ENCODE measurements around the gene TRPM3. TPM values are rescaled to one million over a fixed set of nuclear protein-coding genes. Genes with fewer than 3 reads are reported as not detected.

The TRPM3 gene
- total RNA-seq, 1 experiment from 2014 or later, result 5.4 TPM

DNA sequence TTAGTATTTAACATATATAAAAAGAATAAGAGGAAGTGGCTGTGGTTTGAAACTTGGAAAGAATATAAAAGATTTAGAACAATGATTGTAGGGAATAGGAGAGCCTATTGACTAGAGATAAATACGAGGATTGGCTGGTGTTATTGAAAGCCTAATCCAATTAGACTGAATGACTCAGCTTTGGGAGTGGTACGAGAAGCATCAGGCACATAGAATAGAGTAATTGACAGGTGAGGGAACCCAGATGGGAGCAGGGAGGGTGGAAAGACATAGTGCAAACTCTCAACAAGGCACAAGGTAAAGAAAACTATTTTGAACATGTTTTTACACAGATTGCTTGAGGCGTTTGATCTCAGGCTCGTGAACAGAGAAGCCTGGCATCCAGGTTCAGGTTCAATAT lies 368.1 kb downstream of the TRPM3 start:
- ChIA-PET POLR2A (no interaction called here), CTCF (no interaction called here)
- no peaks in the 10 kb centered on the region for H3K9me3 Mint-ChIP-seq
- DNase-seq (ENCODE audit: low spot score), result no peak
- H3K27ac Mint-ChIP-seq, result no peak overlapping the region
- no peaks in the 10 kb centered on the region for H3K36me3 Mint-ChIP-seq
- H3K4me1 Mint-ChIP-seq, result no peaks in the 10 kb centered on the region
- H3K4me3 Mint-ChIP-seq, result no peak overlapping the region
- ATAC-seq, result no peak
- TF ChIP-seq, protein P1, sequence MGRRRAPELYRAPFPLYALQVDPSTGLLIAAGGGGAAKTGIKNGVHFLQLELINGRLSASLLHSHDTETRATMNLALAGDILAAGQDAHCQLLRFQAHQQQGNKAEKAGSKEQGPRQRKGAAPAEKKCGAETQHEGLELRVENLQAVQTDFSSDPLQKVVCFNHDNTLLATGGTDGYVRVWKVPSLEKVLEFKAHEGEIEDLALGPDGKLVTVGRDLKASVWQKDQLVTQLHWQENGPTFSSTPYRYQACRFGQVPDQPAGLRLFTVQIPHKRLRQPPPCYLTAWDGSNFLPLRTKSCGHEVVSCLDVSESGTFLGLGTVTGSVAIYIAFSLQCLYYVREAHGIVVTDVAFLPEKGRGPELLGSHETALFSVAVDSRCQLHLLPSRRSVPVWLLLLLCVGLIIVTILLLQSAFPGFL (CRISPR knock-in tag; IDR thresholded peaks at IDR 0.05; ENCODE audit: borderline replicate concordance), result no peak
- TF ChIP-seq JUN (CRISPR knock-in tag; IDR thresholded peaks at IDR 0.05) (no peak), HMGA2 (CRISPR knock-in tag; IDR thresholded peaks at IDR 0.05) (no peak), TEAD4 (CRISPR knock-in tag; IDR thresholded peaks at IDR 0.05) (no peak)
- TF ChIP-seq, protein P2, sequence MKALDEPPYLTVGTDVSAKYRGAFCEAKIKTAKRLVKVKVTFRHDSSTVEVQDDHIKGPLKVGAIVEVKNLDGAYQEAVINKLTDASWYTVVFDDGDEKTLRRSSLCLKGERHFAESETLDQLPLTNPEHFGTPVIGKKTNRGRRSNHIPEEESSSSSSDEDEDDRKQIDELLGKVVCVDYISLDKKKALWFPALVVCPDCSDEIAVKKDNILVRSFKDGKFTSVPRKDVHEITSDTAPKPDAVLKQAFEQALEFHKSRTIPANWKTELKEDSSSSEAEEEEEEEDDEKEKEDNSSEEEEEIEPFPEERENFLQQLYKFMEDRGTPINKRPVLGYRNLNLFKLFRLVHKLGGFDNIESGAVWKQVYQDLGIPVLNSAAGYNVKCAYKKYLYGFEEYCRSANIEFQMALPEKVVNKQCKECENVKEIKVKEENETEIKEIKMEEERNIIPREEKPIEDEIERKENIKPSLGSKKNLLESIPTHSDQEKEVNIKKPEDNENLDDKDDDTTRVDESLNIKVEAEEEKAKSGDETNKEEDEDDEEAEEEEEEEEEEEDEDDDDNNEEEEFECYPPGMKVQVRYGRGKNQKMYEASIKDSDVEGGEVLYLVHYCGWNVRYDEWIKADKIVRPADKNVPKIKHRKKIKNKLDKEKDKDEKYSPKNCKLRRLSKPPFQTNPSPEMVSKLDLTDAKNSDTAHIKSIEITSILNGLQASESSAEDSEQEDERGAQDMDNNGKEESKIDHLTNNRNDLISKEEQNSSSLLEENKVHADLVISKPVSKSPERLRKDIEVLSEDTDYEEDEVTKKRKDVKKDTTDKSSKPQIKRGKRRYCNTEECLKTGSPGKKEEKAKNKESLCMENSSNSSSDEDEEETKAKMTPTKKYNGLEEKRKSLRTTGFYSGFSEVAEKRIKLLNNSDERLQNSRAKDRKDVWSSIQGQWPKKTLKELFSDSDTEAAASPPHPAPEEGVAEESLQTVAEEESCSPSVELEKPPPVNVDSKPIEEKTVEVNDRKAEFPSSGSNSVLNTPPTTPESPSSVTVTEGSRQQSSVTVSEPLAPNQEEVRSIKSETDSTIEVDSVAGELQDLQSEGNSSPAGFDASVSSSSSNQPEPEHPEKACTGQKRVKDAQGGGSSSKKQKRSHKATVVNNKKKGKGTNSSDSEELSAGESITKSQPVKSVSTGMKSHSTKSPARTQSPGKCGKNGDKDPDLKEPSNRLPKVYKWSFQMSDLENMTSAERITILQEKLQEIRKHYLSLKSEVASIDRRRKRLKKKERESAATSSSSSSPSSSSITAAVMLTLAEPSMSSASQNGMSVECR (CRISPR knock-in tag; IDR thresholded peaks at IDR 0.05; ENCODE audit: borderline replicate concordance), result no peak
- H3K27me3 Mint-ChIP-seq (ENCODE audit: low read depth), result no peaks in the 10 kb centered on the region; the same call in 1 of the 2 replicates

DNA sequence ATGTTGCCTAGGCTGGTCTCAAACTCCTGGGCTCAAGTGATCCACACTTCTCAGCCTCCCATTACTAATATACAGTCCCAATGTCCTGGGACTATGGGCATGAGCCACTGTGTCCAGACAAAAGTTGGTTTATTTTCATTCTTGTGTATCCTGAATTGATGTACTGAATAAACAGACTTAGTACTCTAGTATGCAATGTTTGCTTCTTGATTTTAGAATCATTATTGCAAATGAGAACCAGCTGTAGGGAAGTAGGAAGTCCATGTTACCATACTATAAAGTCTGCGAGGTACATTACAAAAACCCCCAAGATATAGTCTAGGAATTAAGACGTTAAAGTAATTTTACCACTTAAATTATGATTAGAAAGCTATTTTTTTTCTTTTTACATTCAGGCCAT lies 372.4 kb downstream of the TRPM3 start:
- no peaks in the 10 kb centered on the region for H3K36me3 Mint-ChIP-seq
- no peaks in the 10 kb centered on the region for H3K27me3 Mint-ChIP-seq (ENCODE audit: low read depth)
- no peak overlapping the region for H3K4me3 Mint-ChIP-seq
- no peak overlapping the region for H3K27ac Mint-ChIP-seq
- H3K4me1 Mint-ChIP-seq, result no peaks in the 10 kb centered on the region
- no peaks in the 10 kb centered on the region for H3K9me3 Mint-ChIP-seq
- DNase-seq (ENCODE audit: low spot score) (no peak), ATAC-seq (no peak)
- ChIA-PET POLR2A (no interaction called here), CTCF (no interaction called here)
- TF ChIP-seq ZNF416 (CRISPR knock-in tag; IDR thresholded peaks at IDR 0.05), result no peak
- no peak for TF ChIP-seq RORB (CRISPR knock-in tag; IDR thresholded peaks at IDR 0.05)
- TF ChIP-seq ZNF396 (CRISPR knock-in tag; IDR thresholded peaks at IDR 0.05; ENCODE audit: borderline replicate concordance), result no peak
- no peak for TF ChIP-seq ZNF671 (CRISPR knock-in tag; IDR thresholded peaks at IDR 0.05)
- no peak for TF ChIP-seq NR2C2 (CRISPR knock-in tag; IDR thresholded peaks at IDR 0.05)
- no peak for TF ChIP-seq NFATC4 (CRISPR knock-in tag; IDR thresholded peaks at IDR 0.05)
- TF ChIP-seq, protein P3, sequence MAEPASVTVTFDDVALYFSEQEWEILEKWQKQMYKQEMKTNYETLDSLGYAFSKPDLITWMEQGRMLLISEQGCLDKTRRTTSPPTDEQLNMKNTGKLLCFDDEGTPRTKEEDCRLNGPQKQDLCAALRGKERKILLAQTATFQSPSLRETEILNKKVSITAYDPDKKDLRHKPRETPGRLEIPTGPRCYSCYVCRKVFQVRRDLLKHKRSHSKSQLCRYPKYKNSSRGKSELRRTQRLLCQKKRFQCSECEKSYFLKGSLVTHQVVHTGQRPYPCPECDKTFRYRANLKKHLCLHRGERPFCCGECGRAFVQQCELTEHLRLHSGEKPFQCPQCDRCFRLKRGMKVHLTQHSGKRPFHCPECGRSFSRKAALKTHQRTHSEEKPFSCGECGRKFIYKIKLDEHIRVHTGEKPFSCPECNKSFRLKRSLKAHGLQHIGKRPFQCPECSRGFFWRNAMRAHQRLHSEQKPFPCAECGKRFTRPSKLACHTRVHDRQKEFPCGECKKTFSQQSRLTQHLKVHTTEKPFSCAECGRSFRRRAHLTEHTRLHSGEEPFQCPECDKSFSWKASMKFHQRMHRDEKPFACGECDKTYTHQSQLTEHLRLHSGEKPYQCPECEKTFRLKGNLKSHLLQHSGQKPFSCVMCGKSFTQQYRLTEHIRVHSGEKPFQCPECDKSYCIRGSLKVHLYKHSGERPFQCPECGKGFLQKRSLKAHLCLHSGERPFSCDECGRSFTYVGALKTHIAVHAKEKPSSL (CRISPR knock-in tag; conservative IDR thresholded peaks at IDR 0.05), result no peak
- no peak for TF ChIP-seq NFYB (CRISPR knock-in tag; conservative IDR thresholded peaks at IDR 0.05; ENCODE audit: low read depth)
- TF ChIP-seq, protein P4, sequence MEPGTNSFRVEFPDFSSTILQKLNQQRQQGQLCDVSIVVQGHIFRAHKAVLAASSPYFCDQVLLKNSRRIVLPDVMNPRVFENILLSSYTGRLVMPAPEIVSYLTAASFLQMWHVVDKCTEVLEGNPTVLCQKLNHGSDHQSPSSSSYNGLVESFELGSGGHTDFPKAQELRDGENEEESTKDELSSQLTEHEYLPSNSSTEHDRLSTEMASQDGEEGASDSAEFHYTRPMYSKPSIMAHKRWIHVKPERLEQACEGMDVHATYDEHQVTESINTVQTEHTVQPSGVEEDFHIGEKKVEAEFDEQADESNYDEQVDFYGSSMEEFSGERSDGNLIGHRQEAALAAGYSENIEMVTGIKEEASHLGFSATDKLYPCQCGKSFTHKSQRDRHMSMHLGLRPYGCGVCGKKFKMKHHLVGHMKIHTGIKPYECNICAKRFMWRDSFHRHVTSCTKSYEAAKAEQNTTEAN (CRISPR knock-in tag; IDR thresholded peaks at IDR 0.05), result no peak
- TF ChIP-seq, protein P5, sequence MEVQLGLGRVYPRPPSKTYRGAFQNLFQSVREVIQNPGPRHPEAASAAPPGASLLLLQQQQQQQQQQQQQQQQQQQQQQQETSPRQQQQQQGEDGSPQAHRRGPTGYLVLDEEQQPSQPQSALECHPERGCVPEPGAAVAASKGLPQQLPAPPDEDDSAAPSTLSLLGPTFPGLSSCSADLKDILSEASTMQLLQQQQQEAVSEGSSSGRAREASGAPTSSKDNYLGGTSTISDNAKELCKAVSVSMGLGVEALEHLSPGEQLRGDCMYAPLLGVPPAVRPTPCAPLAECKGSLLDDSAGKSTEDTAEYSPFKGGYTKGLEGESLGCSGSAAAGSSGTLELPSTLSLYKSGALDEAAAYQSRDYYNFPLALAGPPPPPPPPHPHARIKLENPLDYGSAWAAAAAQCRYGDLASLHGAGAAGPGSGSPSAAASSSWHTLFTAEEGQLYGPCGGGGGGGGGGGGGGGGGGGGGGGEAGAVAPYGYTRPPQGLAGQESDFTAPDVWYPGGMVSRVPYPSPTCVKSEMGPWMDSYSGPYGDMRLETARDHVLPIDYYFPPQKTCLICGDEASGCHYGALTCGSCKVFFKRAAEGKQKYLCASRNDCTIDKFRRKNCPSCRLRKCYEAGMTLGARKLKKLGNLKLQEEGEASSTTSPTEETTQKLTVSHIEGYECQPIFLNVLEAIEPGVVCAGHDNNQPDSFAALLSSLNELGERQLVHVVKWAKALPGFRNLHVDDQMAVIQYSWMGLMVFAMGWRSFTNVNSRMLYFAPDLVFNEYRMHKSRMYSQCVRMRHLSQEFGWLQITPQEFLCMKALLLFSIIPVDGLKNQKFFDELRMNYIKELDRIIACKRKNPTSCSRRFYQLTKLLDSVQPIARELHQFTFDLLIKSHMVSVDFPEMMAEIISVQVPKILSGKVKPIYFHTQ (CRISPR knock-in tag; IDR thresholded peaks at IDR 0.05), result no peak
- TF ChIP-seq, protein P6, sequence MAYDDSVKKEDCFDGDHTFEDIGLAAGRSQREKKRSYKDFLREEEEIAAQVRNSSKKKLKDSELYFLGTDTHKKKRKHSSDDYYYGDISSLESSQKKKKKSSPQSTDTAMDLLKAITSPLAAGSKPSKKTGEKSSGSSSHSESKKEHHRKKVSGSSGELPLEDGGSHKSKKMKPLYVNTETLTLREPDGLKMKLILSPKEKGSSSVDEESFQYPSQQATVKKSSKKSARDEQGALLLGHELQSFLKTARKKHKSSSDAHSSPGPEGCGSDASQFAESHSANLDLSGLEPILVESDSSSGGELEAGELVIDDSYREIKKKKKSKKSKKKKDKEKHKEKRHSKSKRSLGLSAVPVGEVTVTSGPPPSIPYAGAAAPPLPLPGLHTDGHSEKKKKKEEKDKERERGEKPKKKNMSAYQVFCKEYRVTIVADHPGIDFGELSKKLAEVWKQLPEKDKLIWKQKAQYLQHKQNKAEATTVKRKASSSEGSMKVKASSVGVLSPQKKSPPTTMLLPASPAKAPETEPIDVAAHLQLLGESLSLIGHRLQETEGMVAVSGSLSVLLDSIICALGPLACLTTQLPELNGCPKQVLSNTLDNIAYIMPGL (CRISPR knock-in tag; IDR thresholded peaks at IDR 0.05), result no peak
- TF ChIP-seq ZNF138 (CRISPR knock-in tag; conservative IDR thresholded peaks at IDR 0.05), result no peak
- TF ChIP-seq ZBTB21 (CRISPR knock-in tag; IDR thresholded peaks at IDR 0.05; ENCODE audit: borderline replicate concordance), result no peak

Measured in WTC11 (cell line).